HFF-Myc (cell line): ENCODE measurements around the gene BICC1.

Experiments
- DNase-seq: peaks from one replicate; pipeline ENCODE4 v3.0.0-alpha.2; 2011; ENCODE audit warnings: low read depth; ENCODE audit errors: extremely low read depth
- H3K4me3 ChIP-seq: replicated peaks from 2 replicates; pipeline ENCODE4 v1.5.1; 2011; ENCODE audit warnings: low read depth, mild to moderate bottlenecking, control low read depth, low read length
- TF ChIP-seq, protein P1 (sequence below): IDR thresholded peaks from 2 replicates; pipeline ENCODE4 v1.5.1; 2012; ENCODE audit warnings: mild to moderate bottlenecking, low read depth, low read length, control low read depth; ENCODE audit errors: missing control alignments

Gene BICC1

DNA sequence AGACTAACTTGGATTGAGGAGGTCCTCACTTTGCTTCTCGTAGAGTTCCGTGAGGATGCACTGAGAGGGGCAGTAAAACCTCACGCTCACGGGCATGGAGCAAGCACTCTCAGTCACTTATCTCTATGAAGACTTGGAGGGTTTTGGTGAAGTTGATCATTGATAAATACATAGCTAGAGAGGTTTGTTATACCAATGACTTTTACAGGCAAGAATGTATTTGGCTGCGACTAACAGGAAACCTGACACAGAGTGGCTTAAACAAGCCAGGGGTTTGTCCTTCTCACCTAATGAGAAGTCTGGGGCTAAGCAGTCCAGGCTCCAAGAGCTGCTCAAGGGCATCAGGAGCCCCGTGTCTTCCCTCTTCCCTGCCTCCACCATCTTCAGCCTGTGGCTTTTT is 6.1 kb downstream of the BICC1 start:
- TF ChIP-seq, protein P1, sequence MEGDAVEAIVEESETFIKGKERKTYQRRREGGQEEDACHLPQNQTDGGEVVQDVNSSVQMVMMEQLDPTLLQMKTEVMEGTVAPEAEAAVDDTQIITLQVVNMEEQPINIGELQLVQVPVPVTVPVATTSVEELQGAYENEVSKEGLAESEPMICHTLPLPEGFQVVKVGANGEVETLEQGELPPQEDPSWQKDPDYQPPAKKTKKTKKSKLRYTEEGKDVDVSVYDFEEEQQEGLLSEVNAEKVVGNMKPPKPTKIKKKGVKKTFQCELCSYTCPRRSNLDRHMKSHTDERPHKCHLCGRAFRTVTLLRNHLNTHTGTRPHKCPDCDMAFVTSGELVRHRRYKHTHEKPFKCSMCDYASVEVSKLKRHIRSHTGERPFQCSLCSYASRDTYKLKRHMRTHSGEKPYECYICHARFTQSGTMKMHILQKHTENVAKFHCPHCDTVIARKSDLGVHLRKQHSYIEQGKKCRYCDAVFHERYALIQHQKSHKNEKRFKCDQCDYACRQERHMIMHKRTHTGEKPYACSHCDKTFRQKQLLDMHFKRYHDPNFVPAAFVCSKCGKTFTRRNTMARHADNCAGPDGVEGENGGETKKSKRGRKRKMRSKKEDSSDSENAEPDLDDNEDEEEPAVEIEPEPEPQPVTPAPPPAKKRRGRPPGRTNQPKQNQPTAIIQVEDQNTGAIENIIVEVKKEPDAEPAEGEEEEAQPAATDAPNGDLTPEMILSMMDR, result no peak
- DNase-seq, result no peak
- no peak overlapping the region for H3K4me3 ChIP-seq

DNA sequence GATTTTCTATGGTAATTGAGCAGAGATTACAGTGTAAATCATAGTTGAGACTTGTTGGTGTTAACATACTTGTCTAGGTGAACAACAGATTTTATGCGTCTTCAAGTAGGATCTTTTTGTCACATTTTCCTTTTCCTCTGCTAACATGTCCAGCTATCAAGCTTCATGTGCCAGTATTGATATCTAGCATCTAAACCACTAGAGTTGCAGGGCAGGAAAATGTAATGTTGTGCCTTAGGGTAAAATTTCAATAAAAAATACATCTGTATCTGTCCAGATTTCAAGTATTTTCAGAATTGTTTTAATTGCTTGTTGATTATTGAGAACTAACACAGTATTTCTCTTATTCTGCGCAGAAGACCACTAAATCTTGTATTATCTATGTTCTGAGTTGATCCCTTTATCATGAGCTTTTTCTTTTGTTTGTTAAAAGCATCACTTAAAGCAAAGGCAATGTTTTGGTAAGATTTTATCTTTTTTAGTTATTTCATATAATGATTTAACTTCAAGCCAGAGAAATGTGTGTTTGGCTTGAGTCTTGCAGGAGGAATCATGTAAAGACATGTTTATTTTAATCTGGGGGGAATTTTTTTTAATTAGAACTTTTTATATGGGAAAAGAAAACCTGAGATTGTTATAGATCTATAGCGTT is 16.5 kb downstream of the BICC1 start:
- no peak for DNase-seq
- TF ChIP-seq, protein P1, result no peak
- H3K4me3 ChIP-seq, result no peak overlapping the region

DNA sequence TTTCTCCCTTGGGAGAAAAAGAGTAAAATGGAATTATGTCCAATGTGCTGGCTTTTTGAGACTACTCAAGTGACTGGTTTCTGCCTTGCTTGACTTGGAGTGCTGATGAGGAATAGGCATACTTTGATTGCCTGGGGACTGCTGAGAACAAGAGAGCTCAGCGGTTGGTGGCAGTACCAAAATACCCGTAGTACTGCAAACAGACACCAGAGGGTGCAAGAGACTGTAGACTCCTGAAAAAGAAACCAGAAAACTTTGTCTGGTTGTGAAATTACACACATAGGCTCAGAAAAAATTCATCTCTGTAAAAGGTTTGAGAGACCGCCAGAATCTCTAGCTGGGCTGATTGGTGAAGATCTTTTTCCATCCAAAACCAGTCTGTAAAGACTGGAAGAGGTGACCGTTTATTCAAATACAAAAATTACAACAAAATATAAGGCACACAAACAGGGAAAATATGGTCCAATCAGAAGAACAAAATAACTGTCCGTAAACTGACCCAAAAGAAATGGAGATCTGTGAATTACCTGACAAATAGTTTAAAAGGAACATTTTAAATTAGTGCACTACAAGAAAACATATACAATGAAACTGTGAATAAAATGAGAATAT is 18.5 kb downstream of the BICC1 start:
- H3K4me3 ChIP-seq, result no peak overlapping the region
- TF ChIP-seq, protein P1, result peak; percentile 77
- DNase-seq, result peak; percentile 61

GRCh38 chr10:58535311-58535710 is 22.6 kb downstream of the BICC1 start:
- TF ChIP-seq, protein P1, result no peak
- no peak overlapping the region for H3K4me3 ChIP-seq
- DNase-seq, result no peak

- TF ChIP-seq, protein P1, result no peak
- no peak overlapping the region for H3K4me3 ChIP-seq
- no peak for DNase-seq
Measured at GRCh38 chr10:58543141-58543540, 30.5 kb downstream of the BICC1 start.

GRCh38 chr10:58544135-58544534 is 31.5 kb downstream of the BICC1 start:
- no peak overlapping the region for H3K4me3 ChIP-seq
- DNase-seq, result no peak
- TF ChIP-seq, protein P1, result no peak

GRCh38 chr10:58545427-58545826 is 32.8 kb downstream of the BICC1 start:
- TF ChIP-seq, protein P1, result no peak
- no peak overlapping the region for H3K4me3 ChIP-seq
- DNase-seq, result no peak
